HepG2 (cell line): Measurements from ENCODE around the gene NDC80. TPM values are rescaled to one million over a fixed set of nuclear protein-coding genes. Genes with fewer than 3 reads are reported as not detected.
A peak's percentile ranks its signal among the peaks of the same experiment; 100 is the strongest.

Source experiments
- ATAC-seq: fragments of 200-7000 bp; cut with Tn5 transposase; 3 replicates; pipeline ENCODE4 v1.9.1; 2020; ENCODE audit warnings: mild to moderate bottlenecking, moderate library complexity
- BruUV-seq: library from RNA; stranded (reverse); fragments of 400-500 nt; replicated peaks from 2 replicates; lab custom pipeline; 2021; lab: Mats Ljungman, UMichigan
- CTCF ChIA-PET: fragments of 300-600 bp; formaldehyde crosslinking; extraction: SDS; loops from one replicate; lab custom pipeline; 2021; ENCODE audit warnings: low total read pairs, inconsistent platforms, low intra/inter-chr PET ratio; lab: Yijun Ruan, JAX
- POLR2A ChIA-PET: fragments of 350-600 bp; sonication (Branson Sonifier 250); formaldehyde crosslinking; loops from one replicate; lab custom pipeline; 2020; ENCODE audit warnings: antibody characterized with exemption, inconsistent platforms; lab: Yijun Ruan, JAX
- DNase-seq: peaks from one replicate; pipeline ENCODE4 v3.0.0-alpha.2; 2015; ENCODE audit warnings: low spot score
- FAIRE-seq: peaks from 3 replicates; lab custom pipeline; 2011; peaks lifted over from hg19 to GRCh38; lab: Jason Lieb, UNC
- H2AFZ ChIP-seq: one replicate; pipeline ENCODE4 v1.6.1; 2011; ENCODE audit warnings: low read length, inconsistent platforms
- H3K27ac ChIP-seq: fragments of 300-600 bp; 3 replicates; pipeline ENCODE4 v1.8.0; 2011; ENCODE audit warnings: mixed run types, mild to moderate bottlenecking, mixed read lengths, low read length, inconsistent platforms; ENCODE audit not compliant: insufficient read depth; ENCODE audit errors: extremely low read length
- H3K27me3 ChIP-seq, 2 experiments: fragments of 200-600 bp in 1 of 2; 2 replicates in 1 of 2; 3 replicates in 1 of 2; pipeline versions ENCODE4 v1.6.0 to v1.8.0; 2011; ENCODE audit warnings: low read length in 2 of 2, mild to moderate bottlenecking in 2 of 2, moderate library complexity in 2 of 2, inconsistent platforms in 1 of 2; ENCODE audit not compliant: insufficient read depth in 2 of 2, control insufficient read depth in 1 of 2
- H3K36me3 ChIP-seq, 2 experiments: fragments of 200-600 bp in 1 of 2; replicated peaks in 1 of 2; 2 replicates in 1 of 2; 3 replicates in 1 of 2; pipeline versions ENCODE4 v1.5.1 to v1.8.0; 2011; ENCODE audit warnings: low read length in 2 of 2, inconsistent platforms in 1 of 2; ENCODE audit not compliant: insufficient read depth in 2 of 2, control insufficient read depth in 1 of 2
- H3K4me1 ChIP-seq: 2 replicates; pipeline ENCODE4 v1.5.1; 2012; ENCODE audit warnings: low read length, inconsistent platforms; ENCODE audit not compliant: insufficient read depth
- H3K4me2 ChIP-seq: 2 replicates; pipeline ENCODE4 v1.6.0; 2011; ENCODE audit warnings: low read depth, low read length, inconsistent platforms
- H3K4me3 ChIP-seq, 3 experiments: fragments of 200-600 bp in 1 of 3; sonication (generic), shearing (Covaris generic) in 1 of 3; replicated peaks in 1 of 3; 2 replicates each; pipeline ENCODE4 v1.5.1; 2011 to 2016; ENCODE audit warnings: low read length in 3 of 3, inconsistent platforms in 2 of 3, low read depth in 2 of 3, mild to moderate bottlenecking in 2 of 3, control low read depth in 1 of 3, mixed read lengths in 1 of 3; ENCODE audit not compliant: insufficient read depth in 1 of 3
- H3K79me2 ChIP-seq: one replicate; pipeline ENCODE4 v1.6.1; 2011; ENCODE audit warnings: low read length, inconsistent platforms; ENCODE audit not compliant: insufficient read depth
- H3K9ac ChIP-seq: 2 replicates; pipeline ENCODE4 v1.6.0; 2011; ENCODE audit warnings: mild to moderate bottlenecking, low read depth, low read length, inconsistent platforms; ENCODE audit not compliant: insufficient read depth
- H3K9me3 ChIP-seq: 2 replicates; pipeline ENCODE4 v1.5.1; 2012; ENCODE audit warnings: mild to moderate bottlenecking, low read length
- H4K20me1 ChIP-seq: 2 replicates; pipeline ENCODE4 v1.6.0; 2011; ENCODE audit warnings: inconsistent platforms, mild to moderate bottlenecking, low read length, moderate library complexity; ENCODE audit not compliant: insufficient read depth
- ATF7 ChIP-seq, 2 experiments: fragments of 450-650 bp in 1 of 2; sonication (generic) in 1 of 2; formaldehyde crosslinking in 1 of 2; IDR thresholded peaks; 2 replicates each; pipeline versions ENCODE4 v1.4.0 to v1.6.1; 2016 to 2020; ENCODE audit warnings: antibody characterized with exemption in 1 of 2, mild to moderate bottlenecking in 1 of 2, missing genetic modification reagents in 1 of 2
- HES4 ChIP-seq: sonication (generic); formaldehyde crosslinking; IDR thresholded peaks from 2 replicates; pipeline ENCODE4 v1.9.0; 2021; ENCODE audit warnings: mild to moderate bottlenecking, missing genetic modification reagents, borderline replicate concordance
- HIC2 ChIP-seq: sonication (generic); formaldehyde crosslinking; IDR thresholded peaks from 2 replicates; pipeline ENCODE4 v1.9.0; 2022; ENCODE audit warnings: low read depth, missing genetic modification reagents
- HNRNPUL1 ChIP-seq: fragments of 200-400 bp; formaldehyde crosslinking; IDR thresholded peaks from 2 replicates; pipeline ENCODE4 v1.6.1; 2017; ENCODE audit warnings: low read depth, mild to moderate bottlenecking, low read length, moderate library complexity
- NPAS2 ChIP-seq: sonication (generic); formaldehyde crosslinking; IDR thresholded peaks from 2 replicates; pipeline ENCODE4 v1.8.0; 2022; ENCODE audit warnings: mild to moderate bottlenecking, missing genetic modification reagents, borderline replicate concordance
- PCBP1 ChIP-seq: fragments of 200-400 bp; formaldehyde crosslinking; IDR thresholded peaks from 2 replicates; pipeline ENCODE4 v1.6.1; 2017; ENCODE audit warnings: mild to moderate bottlenecking, low read depth, low read length, borderline replicate concordance
- SAFB2 ChIP-seq: sonication (generic); formaldehyde crosslinking; IDR thresholded peaks from 2 replicates; pipeline ENCODE4 v1.5.1; 2020; ENCODE audit warnings: missing genetic modification reagents, low read depth, mild to moderate bottlenecking, borderline replicate concordance
- TFAP4 ChIP-seq: sonication (generic); IDR thresholded peaks from 2 replicates; pipeline ENCODE4 v1.6.1; 2016; ENCODE audit warnings: low read depth, borderline replicate concordance
- ZNF550 ChIP-seq: sonication (generic); formaldehyde crosslinking; IDR thresholded peaks from 2 replicates; pipeline ENCODE4 v1.4.0; 2020; ENCODE audit warnings: mild to moderate bottlenecking, missing genetic modification reagents, borderline replicate concordance
- WGBS: methylation state at CpG from one replicate; pipeline ENCODE4 v1.1.6; 2017; ENCODE audit warnings: low lambda C conversion rate; 5-methylcytosine and 5-hydroxymethylcytosine counted together
- in situ Hi-C: cut with HindIII; loops from 2 replicates; pipeline ENCODE4 v1.10.0; 2017; ENCODE audit warnings: low pct_unique_long_range_greater_than_20kb; ENCODE audit not compliant: extremely low pct_ligation_motif_present
- intact Hi-C: fragments of 100-400 bp; cut with micrococcal nuclease; formaldehyde crosslinking; loops from one replicate; pipeline ENCODE4 v1.10.0; 2022; ENCODE audit not compliant: unreplicated experiment
- polyA plus RNA-seq, 8 experiments: library from polyadenylated mRNA; depleted of rRNA in 3 of 8; stranded (reverse) in 7 of 8; unstranded in 1 of 8; fragments of >200 nt; fragmentation: Illumina TruSeq in 4 of 8; extraction: Trizol in 4 of 8; gene quantifications; 2 replicates each; pipeline versions ENCODE4 v1.2.1 to v1.2.3, GENCODE V29; 2011 to 2016; ENCODE audit warnings: low read depth in 4 of 8, missing spikeins in 1 of 8, mixed read lengths in 1 of 8; ENCODE audit not compliant: insufficient read depth in 1 of 8
- total RNA-seq, 5 experiments: library from RNA; depleted of rRNA; stranded (reverse); fragments of >200 nt; fragmentation: Illumina TruSeq; extraction: Trizol; gene quantifications; 2 replicates each; pipeline ENCODE4 v1.2.3, GENCODE V29; 2016; ENCODE audit warnings: low read depth in 1 of 5

Gene NDC80
- total and polyA plus RNA-seq, 2 of the 13 experiments (the other 11 are each of a cell fraction or from before 2014, with no cell fraction given): 9.6 to 33.0 TPM

GRCh38 chr18:2568129-2568528 is 3.2 kb upstream of the NDC80 start:
- no peak for FAIRE-seq
- TF ChIP-seq ATF7 (IDR thresholded peaks at IDR 0.05) (0 out of 2 replicates have a peak, but pooled peaks have one; percentile 25), ATF7 (CRISPR knock-in tag; IDR thresholded peaks at IDR 0.05) (no peak), ZNF550 (no peak), TFAP4 (no peak), NPAS2 (no peak)
- Histone ChIP-seq H3K4me2 (no peak overlapping the region), H3K27me3 (no peaks in the 10 kb centered on the region; a peak in 1 of 5 replicates), H2AFZ (no peak overlapping the region), H3K9ac (no peak overlapping the region), H3K27ac (no peak overlapping the region), H3K36me3 (0 out of 5 replicates have a peak, but pooled peaks cover 0 to 4% of the 10 kb centered on the region in 2 experiments), H3K9me3 (no peaks in the 10 kb centered on the region), H3K4me1 (peaks cover 18% of the 10 kb centered on the region), H3K4me3 (no peak overlapping the region), H3K79me2 (peaks cover 35% of the 10 kb centered on the region), H4K20me1 (no peaks in the 10 kb centered on the region)
- POLR2A ChIA-PET: no interaction called here
- ATAC-seq: no peak
- intact Hi-C loops: no loop called here
- no TSS peak for BruUV-seq
- no peak for DNase-seq
- WGBS: 83% methylated on average over 6 of the region's 6 CpGs
- in situ Hi-C loops: loop anchor here (25.0 kb wide), 1 partner anchor 1706 kb away; no protein-coding TSS in a partner anchor
- CTCF ChIA-PET: no interaction called here

- no peak overlapping the region for H2AFZ ChIP-seq
- no peak overlapping the region for H3K4me3 ChIP-seq
- TF ChIP-seq SAFB2 (no peak), HES4 (no peak), HNRNPUL1 (no peak), HIC2 (CRISPR knock-in tag) (no peak), PCBP1 (no peak)
- TF ChIP-seq, all 625 proteins: peak for 0
- no peak for DNase-seq
- H3K36me3 ChIP-seq: 0 out of 5 replicates have a peak, but pooled peaks cover 0 to 4% of the 10 kb centered on the region in 2 experiments
- ChIA-PET POLR2A (no interaction called here), CTCF (no interaction called here)
- H3K79me2 ChIP-seq: peaks cover 40% of the 10 kb centered on the region
- H3K4me1 ChIP-seq: peaks cover 18% of the 10 kb centered on the region
- H3K9ac ChIP-seq: no peak overlapping the region
- BruUV-seq: no TSS peak
- no peak for FAIRE-seq
- no peaks in the 10 kb centered on the region for H4K20me1 ChIP-seq
- no peak for ATAC-seq
- H3K9me3 ChIP-seq: no peaks in the 10 kb centered on the region
- in situ Hi-C loops (loop anchor here (25.0 kb wide), 1 partner anchor 1706 kb away; no protein-coding TSS in a partner anchor), intact Hi-C loops (no loop called here)
- H3K27ac ChIP-seq: no peak overlapping the region
- 97% methylated on average over 3 of the region's 3 CpGs for WGBS
- no peak overlapping the region for H3K4me2 ChIP-seq
- no peaks in the 10 kb centered on the region; a peak in 1 of 5 replicates for H3K27me3 ChIP-seq
These were observed 2.8 kb upstream of the NDC80 start for GRCh38 chr18:2568605-2569004.
